IPS DF 19.7 (cell line): Measurements from ENCODE around the gene POMT1.

Experiments
- DNase-seq: peaks from one replicate; pipeline ENCODE4 v3.0.0-alpha.2; 2013; ENCODE audit warnings: low read depth, low spot score

The POMT1 gene

GRCh38 chr9:131554843-131555351 lies 52.2 kb downstream of the POMT1 start:
- DNase-seq, result no peak

GRCh38 chr9:131555841-131556673 lies 53.3 kb downstream of the POMT1 start:
- DNase-seq, result no peak

- no peak for DNase-seq
Observed at GRCh38 chr9:131557855-131558548, 55.3 kb downstream of the POMT1 start.

GRCh38 chr9:131559421-131560000 lies 56.8 kb downstream of the POMT1 start:
- no peak for DNase-seq

GRCh38 chr9:131562032-131562959 lies 59.6 kb downstream of the POMT1 start:
- no peak for DNase-seq

- no peak for DNase-seq
Observed at GRCh38 chr9:131565369-131565768, 62.7 kb downstream of the POMT1 start.

- DNase-seq, result no peak
Observed at GRCh38 chr9:131566158-131566557, 63.4 kb downstream of the POMT1 start.

GRCh38 chr9:131567910-131568309 lies 65.2 kb downstream of the POMT1 start:
- no peak for DNase-seq
